Osteoblast (primary cell): ENCODE data around the gene STON2. TPM values are rescaled to one million over a fixed set of nuclear protein-coding genes. Genes with fewer than 3 reads are reported as not detected.
A peak's percentile ranks its signal among the peaks of the same experiment; 100 is the strongest.

ENCODE experiments used
- DNase-seq: peaks from one replicate; pipeline ENCODE4 v3.0.0; 2011; ENCODE audit warnings: low spot score, mixed read lengths; ENCODE audit not compliant: insufficient read length; ENCODE audit errors: missing footprints
- H2AFZ ChIP-seq: 2 replicates; pipeline ENCODE4 v1.6.0; 2011; ENCODE audit warnings: mild to moderate bottlenecking, low read length
- H3K27ac ChIP-seq: 2 replicates; pipeline ENCODE4 v1.5.1; 2011; ENCODE audit warnings: mild to moderate bottlenecking, low read depth, low read length, moderate library complexity
- H3K27me3 ChIP-seq: 2 replicates; pipeline ENCODE4 v1.6.0; 2012; ENCODE audit warnings: mild to moderate bottlenecking, control low read depth, inconsistent platforms, low read length, moderate library complexity; ENCODE audit not compliant: insufficient read depth
- H3K36me3 ChIP-seq: 2 replicates; pipeline ENCODE4 v1.5.1; 2011; ENCODE audit warnings: mild to moderate bottlenecking, low read length, control low read depth, moderate library complexity; ENCODE audit not compliant: insufficient read depth
- H3K4me1 ChIP-seq: 2 replicates; pipeline ENCODE4 v1.5.1; 2011; ENCODE audit warnings: mild to moderate bottlenecking, low read length, control low read depth, moderate library complexity; ENCODE audit not compliant: insufficient read depth
- H3K4me2 ChIP-seq: 2 replicates; pipeline ENCODE4 v1.6.0; 2011; ENCODE audit warnings: mild to moderate bottlenecking, low read length; ENCODE audit not compliant: insufficient read depth
- H3K4me3 ChIP-seq: fragments of 200-600 bp; sonication (generic); 3 replicates; pipeline ENCODE4 v1.5.1; 2012; ENCODE audit warnings: mild to moderate bottlenecking, low read length, inconsistent platforms; ENCODE audit not compliant: insufficient read depth
- H3K79me2 ChIP-seq: 2 replicates; pipeline ENCODE4 v1.6.0; 2012; ENCODE audit warnings: mild to moderate bottlenecking, low read length, control low read depth, inconsistent platforms; ENCODE audit not compliant: insufficient read depth
- H3K9me3 ChIP-seq: 2 replicates; pipeline ENCODE4 v1.5.1; 2011; ENCODE audit warnings: low read depth, low read length, control low read depth
- H4K20me1 ChIP-seq: 2 replicates; pipeline ENCODE4 v1.6.0; 2012; ENCODE audit warnings: mild to moderate bottlenecking, low read length, control low read depth; ENCODE audit not compliant: insufficient read depth
- CTCF ChIP-seq: IDR thresholded peaks from 2 replicates; pipeline ENCODE4 v1.5.1; 2011; ENCODE audit warnings: mild to moderate bottlenecking, low read depth, low read length, moderate library complexity; ENCODE audit errors: extremely low read depth
- total RNA-seq: library from RNA; depleted of rRNA; stranded (reverse); fragments of >200 nt; gene quantifications from 2 replicates; pipeline ENCODE4 v1.2.3, GENCODE V29; 2012

STON2 gene
- total RNA-seq, 1 donor, result 49.6 TPM

GRCh38 chr14:81367563-81367962, 32.6 kb downstream of the STON2 start:
- Histone ChIP-seq H3K27ac (no peak overlapping the region), H3K27me3 (no peaks in the 10 kb centered on the region), H3K79me2 (no peaks in the 10 kb centered on the region), H3K36me3 (no peaks in the 10 kb centered on the region), H4K20me1 (no peaks in the 10 kb centered on the region), H3K4me3 (no peak overlapping the region), H3K4me1 (no peaks in the 10 kb centered on the region), H2AFZ (no peak overlapping the region), H3K4me2 (no peak overlapping the region), H3K9me3 (no peaks in the 10 kb centered on the region)
- TF ChIP-seq CTCF, result no peak
- DNase-seq, result no peak

- no peaks in the 10 kb centered on the region for H3K4me1 ChIP-seq
- H3K27me3 ChIP-seq, result no peaks in the 10 kb centered on the region
- no peaks in the 10 kb centered on the region for H4K20me1 ChIP-seq
- H3K4me2 ChIP-seq, result no peak overlapping the region
- no peaks in the 10 kb centered on the region for H3K36me3 ChIP-seq
- no peak overlapping the region for H3K4me3 ChIP-seq
- H3K79me2 ChIP-seq, result no peaks in the 10 kb centered on the region
- H3K9me3 ChIP-seq, result no peaks in the 10 kb centered on the region
- no peak for DNase-seq
- TF ChIP-seq CTCF, result no peak
- H3K27ac ChIP-seq, result no peak overlapping the region
- H2AFZ ChIP-seq, result no peak overlapping the region
These were observed 33.2 kb downstream of the STON2 start for GRCh38 chr14:81366884-81367283.

- Histone ChIP-seq H2AFZ (peak overlapping the region; percentile 9), H3K27ac (no peak overlapping the region), H3K4me3 (no peak overlapping the region), H3K4me2 (peak overlapping the region; percentile 18), H3K9me3 (no peaks in the 10 kb centered on the region), H3K36me3 (no peaks in the 10 kb centered on the region), H4K20me1 (no peaks in the 10 kb centered on the region), H3K4me1 (no peaks in the 10 kb centered on the region), H3K27me3 (no peaks in the 10 kb centered on the region), H3K79me2 (no peaks in the 10 kb centered on the region)
- TF ChIP-seq CTCF, result no peak
- peak; percentile 10 for DNase-seq
These were observed 33.9 kb downstream of the STON2 start for GRCh38 chr14:81366214-81366613.

GRCh38 chr14:81363746-81364378, 36.3 kb downstream of the STON2 start:
- H3K27ac ChIP-seq, result no peak overlapping the region
- TF ChIP-seq CTCF, result no peak
- H4K20me1 ChIP-seq, result no peaks in the 10 kb centered on the region
- no peaks in the 10 kb centered on the region for H3K9me3 ChIP-seq
- H3K4me3 ChIP-seq, result no peak overlapping the region
- H3K36me3 ChIP-seq, result no peaks in the 10 kb centered on the region
- no peak overlapping the region for H3K4me2 ChIP-seq
- no peaks in the 10 kb centered on the region for H3K27me3 ChIP-seq
- no peaks in the 10 kb centered on the region for H3K79me2 ChIP-seq
- no peak overlapping the region for H2AFZ ChIP-seq
- H3K4me1 ChIP-seq, result no peaks in the 10 kb centered on the region
- DNase-seq, result peak; percentile 21
